SW480 (cell line): ENCODE measurements around the gene CATSPERB.
"Not testable (repeated sequence)": the region's sequence is repeated elsewhere in the genome, so short reads cannot be mapped to it uniquely, and the experiment has no call there.

Source experiments
- DNase-seq: peaks from one replicate; pipeline ENCODE4 v3.0.0-alpha.2; 2016; ENCODE audit warnings: low spot score

The CATSPERB gene, protein sequence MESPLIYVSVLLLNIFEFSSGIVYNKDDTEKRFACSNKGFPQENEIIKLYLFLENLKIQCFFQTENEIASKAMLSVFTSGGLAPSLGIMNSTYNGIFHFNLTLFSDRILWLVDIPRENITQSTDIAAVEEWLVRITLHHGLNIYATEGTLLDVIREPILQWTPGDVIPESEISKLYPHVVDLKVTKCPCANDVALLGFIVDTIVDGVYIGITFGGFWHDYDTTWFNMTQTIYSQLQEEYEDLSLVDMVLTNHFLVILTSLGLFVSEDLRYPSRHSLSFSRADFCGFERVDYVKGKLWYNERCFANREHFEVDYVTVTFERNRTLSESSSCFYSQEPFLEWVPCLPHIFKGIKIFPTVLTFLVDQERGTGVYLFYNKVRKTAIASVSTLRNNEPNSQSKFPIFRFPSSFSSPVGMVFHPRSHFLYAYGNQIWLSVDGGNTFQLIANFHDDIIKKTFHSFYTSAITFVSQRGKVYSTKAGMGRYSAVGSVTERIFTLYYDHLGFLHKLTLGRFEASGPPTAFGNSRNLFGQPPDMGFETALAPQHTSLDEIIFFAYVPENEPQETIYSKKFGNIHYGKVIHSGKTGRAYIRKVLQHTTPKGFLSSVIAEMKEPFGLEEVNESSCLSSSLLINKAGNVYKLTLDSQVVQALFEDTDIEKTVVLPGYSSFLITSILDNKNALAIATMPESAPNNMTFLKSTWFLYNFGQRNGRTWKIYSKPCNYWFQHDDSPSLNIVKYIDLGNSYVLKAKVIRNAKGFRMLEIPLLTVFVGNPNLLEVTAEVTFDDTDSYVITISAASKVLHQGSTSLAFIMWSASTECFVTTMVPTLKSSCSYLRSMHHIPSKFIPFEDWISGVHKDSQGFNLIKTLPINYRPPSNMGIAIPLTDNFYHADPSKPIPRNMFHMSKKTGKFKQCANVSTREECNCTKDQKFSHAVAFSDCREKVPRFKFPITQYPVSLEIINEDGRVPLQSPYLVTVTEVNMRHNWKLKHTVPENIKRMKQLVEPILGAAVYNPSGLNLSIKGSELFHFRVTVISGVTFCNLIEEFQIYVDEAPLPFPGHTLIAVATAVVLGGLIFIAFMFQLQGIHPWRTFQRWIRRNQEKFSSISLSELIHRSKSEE

DNA sequence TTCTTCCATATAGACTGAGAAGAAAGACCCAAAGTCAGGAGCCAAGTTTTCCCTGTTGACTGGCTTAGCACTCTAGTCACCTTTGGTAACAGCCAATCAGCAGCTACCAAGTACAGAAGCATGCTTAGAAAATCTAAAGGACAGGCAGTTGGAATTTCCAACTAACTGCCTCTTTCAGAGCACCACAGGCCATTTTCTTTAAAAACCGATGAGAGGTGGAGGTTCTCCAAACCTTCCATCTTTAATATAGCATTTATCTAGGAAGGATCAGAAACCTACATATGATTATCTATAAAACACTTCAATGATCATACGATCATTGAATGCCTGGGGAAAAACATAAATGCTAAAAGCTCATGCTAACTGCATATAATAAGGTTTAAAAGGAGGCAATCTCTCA is at the start of gene CATSPERB:
TSS of gene CATSPERB (minus strand) at position 101 of the 400 bp plus-strand sequence. CDS start 2,607 bp downstream, outside the sequence.
- DNase-seq: no peak

DNA sequence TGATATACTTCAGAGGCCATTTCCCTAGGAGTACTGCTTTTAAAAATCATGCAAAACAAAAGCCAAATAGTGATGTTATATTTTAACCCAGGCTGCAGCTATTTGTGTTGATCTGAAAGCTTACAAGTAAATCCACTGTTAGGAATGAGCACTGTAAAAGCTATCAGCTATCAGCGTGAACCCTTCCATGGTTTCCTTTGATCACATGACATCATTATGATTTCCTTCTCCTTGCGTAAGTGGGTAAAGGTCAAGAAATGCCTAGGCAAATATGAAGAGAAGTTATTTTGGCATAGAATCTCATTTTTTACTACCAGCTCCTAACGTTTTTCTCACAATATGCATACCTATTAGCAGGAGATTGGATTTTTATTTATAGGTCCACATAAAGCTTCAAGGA is 48.6 kb upstream of the CATSPERB start:
- DNase-seq: no peak

DNA sequence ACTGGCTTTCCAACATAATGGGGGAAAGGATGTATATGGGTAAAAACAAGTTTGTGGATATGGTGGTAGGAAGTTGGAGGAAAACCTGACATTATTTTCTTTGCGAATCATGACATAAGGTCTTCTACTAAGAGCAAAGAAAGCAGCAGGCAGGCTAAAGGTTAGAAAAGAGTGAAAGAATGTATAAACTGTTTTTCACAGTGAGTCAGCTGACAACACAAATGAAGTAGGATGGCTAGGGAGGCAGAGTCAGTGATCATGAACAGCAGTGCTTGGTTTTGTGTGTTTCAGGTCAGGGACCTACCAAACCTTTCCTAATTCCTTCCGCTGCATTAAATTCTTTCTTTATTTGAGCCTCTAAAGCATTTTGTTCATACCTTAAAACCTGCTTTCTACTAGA is 46.3 kb upstream of the CATSPERB start:
- no peak for DNase-seq

DNA sequence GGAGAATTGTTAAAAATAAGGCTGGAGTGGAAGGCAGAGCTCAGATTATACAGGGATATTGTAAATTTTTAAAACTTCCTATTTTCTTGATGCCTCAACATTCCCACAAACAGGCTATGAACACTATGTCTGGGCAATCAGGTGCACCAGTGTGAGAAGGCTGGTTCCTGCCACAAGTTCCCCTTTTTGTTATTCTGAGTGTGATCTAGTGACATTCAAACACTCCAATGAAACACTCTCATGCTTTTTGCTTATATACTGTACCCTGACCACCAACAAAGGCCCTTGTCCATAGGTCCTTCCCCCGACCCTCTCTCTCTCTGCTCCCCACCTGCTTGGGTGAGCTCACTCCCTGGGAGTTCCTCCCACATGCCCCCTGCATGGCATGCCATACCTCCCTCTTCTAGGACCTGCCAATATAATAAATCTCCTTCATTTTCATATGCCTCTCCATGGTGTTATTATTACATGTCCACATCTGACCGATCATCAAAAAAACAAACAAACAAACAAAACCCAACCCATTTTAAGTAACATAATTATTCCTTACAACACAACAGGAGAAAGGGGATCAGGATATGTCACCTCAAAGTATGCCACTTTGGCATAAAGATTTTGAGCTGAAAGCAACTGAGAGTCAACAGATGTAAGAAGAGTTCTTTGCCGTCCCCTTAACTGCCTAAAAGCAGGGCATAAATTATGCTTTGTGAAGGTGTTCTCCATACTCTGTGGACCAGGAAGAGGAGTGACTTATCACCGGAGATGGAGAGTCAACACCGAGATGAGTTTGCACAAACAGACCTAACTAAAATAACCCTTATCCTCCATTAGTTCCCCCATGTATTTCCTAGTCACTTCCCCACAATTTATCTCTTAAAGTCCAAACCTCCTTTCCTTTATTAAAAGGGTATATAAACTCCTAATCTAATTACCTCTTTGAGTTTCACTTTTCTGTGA is 42.5 kb upstream of the CATSPERB start:
- DNase-seq: no peak

DNA sequence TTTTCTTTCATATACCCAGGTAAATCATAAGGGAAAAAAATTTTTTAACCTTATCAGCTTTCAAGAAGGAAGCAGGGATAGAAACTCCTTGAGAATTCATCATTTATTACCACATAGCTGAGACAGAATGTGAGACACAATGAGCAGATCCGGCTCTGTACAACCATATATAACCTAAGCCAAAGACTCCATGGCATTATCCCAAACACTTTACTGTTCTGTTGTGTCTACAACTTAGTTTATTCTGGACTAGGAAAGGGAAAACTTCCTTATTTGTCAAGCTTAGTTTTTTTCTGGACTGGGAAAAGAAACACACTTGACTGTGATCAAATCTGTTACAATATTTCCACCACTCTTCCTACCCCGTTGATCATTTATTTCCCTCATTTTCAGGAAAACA is 38.3 kb upstream of the CATSPERB start:
- DNase-seq: no peak

DNA sequence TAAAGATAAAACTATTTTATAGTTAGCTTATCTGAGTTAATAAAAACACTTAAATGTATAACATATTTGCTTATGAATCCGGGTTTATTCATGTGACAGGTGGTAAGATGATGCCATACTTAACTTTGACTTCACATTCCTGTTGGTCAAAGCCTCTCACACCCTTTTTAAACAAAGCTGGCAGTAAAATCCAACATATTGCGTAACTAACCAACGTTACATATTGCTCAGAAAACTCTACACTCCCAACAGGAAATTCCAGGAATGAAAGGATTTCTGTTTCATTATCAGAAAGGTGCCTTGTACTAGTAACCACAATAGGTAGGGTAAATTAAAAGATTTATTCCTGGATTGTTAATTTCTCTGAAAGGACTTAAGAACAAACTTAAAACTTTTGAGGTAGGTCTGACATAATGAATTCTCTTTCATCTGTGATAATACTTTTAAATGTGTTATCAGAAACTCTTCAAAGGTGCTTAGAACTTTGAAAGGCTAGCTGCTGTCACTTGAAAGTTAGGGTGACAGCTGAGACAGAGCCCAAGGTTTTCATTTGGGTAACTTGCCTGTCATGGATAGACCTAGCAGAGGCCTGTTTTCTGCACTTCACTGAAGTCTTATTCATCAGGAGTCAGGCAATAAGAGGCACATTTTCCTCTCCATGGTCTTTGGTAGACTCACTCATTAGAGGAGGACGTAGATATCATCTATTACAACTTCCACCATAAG is 23.8 kb upstream of the CATSPERB start:
- peak; percentile 92 for DNase-seq

DNA sequence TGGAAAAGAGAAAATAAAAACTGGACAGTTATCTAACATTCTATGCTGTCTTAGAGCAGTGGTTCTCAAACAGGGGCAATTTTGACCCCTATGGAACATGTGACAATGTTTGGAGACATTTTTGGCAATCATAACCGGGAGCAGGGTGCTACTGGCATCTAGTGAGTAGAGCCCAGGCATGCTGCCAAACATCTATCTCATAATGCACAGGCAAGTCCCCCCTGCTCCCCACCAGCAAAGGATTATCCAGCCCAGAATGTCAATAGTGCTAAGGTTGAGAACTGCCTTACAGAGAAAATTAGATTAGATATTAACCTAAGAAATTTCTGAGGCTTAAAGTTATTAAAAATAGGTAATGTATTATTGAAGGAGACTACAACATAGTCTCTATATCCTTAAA is 22.9 kb upstream of the CATSPERB start:
- DNase-seq: no peak

DNA sequence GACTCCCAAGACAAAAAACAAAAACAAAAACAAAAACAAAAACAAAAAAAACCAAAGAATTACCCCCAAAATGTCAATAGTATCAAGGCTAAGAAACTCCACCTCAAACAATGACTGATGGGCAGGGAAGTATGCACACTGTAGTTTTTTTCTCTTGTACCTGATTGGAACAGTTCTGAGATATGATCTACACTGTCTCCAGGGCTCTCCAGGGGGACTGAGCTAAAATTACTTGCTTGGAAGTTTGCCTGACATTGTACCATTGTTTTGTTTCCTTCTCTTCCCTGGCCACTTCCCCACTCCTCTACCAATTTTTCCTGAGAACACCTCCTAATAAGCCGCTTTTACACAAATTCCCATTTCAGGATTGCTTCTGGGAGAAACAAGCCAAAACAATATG is 22.3 kb upstream of the CATSPERB start:
- DNase-seq: no peak

DNA sequence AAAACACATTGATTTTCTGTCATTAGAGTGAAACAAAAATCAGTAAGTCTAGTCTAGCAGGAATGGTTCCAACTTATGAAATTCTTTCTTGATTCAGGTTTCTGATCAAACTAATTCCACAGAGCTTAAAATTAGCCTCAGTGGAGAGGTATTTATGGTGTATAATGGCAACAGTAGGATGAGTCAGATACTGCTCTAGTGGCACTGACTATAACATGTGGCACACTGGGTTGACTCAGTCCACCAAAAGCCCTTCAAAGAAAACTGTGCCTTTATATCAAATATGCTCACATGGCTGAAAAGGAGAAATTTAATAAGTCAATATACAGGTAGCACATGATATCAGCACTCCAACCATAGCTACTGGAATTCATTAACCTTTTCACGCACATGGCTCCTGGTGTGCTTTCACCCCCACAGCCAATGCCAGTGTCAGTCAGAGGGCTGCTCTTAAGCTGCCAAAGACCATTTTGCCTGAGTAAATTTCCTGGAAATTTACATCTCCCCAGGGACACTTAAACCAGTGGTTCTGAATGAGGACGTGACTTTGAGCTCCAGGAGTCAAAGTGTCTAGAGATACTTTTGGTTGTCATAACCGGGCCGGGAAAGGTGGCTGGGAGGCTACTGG is 21.7 kb upstream of the CATSPERB start:
- DNase-seq: peak; percentile 69

DNA sequence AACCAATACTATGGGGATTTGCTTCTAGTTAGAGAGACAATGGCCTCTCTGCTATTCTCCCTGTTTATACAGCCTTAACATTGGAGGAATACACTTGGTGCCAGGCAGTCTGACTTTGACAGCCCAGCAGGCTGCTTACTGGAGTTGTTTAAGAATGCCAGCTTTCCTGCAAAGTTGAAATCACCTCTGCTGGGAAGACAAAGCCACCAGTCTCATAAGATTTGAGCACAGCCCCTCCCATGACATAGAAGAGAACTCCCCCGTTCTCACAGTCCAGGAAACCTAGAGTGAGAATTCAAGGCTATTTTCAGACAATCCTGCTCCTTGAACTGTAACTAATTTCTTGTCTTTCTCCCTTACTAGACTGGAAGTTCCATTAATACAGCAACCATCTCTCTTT is 21.1 kb upstream of the CATSPERB start:
- DNase-seq: no peak

DNA sequence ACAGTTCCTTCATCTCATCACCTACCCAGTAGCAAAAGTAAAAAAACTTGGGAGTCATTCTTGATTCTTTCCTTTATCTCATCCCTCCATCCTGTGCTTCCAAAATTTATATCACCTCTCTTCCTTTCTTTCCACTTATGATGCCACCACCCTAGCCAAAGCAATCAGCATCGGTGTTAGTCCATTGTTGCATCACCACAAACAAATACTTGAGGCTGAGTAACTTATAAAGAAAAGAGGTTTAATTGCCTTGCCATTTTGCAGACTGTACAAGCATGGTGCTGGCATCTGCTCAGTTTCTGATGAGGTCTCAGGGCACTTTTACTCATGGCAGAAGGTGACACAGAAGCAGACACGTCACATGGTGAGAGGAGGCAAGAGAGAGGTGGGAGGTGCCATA is 19.8 kb upstream of the CATSPERB start:
- DNase-seq: no peak

DNA sequence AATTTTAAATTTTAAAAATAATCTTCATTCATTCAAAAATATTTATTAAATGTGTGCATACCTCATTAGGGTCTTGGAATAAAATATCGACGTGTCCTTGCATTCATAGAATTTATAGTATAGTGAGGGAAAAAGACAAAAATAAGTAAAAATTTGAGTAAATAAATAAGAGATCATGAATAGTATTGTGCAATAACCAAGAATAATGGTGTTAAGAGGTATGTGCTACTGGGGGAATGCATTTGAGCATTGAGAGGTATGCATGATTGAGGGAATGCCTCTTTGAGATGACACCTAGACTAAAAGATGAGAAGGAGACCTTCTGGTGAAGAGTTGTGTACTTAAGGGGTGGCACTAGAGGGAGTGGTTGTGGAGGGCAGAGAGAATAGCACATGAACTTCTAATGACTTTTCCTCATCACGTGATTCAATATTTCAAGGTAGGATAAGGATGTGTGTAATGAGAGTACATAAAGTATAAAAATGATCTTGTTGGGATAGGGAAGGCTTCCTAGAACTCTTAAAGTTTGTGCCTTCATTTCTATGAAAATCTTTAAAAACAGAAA is 18.8 kb upstream of the CATSPERB start:
- DNase-seq: no peak

DNA sequence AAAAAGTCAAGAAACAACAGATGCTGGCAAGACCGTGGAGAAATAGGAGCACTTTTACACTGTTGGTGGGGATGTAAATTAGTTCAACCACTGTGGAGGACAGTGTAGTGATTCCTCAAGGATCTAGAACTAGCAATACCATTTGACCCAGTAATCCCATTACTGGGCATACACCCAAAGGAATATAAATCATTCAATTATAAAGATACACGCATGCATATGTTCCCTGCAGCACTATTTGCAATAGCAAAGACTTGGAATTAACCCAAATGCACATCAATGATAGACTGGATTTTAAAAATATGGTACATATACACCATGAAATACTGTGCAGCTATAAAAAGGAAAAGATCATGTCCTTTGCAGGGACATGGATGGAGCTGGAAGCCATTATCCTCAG is 18.0 kb upstream of the CATSPERB start:
- DNase-seq: no peak

DNA sequence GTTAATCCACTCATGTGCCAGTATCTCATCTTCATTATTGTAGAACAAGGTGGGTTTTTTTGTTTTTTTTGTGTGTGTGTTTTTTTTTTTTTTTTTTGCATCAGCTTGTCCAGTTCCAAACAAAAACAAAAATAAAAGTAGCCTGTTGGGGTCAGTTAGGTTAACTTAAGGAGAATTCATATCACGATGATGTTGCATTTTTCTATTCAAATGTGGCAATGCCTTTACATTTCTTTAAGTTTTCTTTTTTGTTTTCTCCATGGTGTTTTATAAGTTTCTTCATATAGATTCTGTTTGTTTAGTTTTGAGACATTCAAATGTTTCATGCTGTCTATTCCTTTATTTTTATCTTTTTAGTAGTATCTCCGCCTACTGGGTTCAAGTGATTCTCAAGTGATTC is 16.2 kb upstream of the CATSPERB start:
- DNase-seq: no peak

DNA sequence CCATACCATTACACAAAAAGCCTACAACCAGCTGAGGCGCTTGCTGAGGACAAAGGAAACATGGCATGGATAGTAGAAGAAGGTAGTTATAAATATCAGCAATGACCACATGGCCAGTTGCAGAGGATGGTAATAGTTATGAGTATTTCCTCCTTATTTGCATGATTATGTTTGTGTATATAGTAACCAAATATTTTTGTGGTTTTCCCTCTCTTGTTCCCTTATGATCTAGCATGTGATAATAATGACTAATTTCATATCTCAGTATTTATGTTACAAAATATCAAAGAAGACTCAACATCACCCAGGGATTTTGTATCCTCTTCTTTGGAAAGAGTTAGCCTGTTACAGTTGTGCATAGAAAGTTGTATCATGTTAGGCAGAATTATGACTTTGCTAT is 13.5 kb upstream of the CATSPERB start:
- no peak for DNase-seq

DNA sequence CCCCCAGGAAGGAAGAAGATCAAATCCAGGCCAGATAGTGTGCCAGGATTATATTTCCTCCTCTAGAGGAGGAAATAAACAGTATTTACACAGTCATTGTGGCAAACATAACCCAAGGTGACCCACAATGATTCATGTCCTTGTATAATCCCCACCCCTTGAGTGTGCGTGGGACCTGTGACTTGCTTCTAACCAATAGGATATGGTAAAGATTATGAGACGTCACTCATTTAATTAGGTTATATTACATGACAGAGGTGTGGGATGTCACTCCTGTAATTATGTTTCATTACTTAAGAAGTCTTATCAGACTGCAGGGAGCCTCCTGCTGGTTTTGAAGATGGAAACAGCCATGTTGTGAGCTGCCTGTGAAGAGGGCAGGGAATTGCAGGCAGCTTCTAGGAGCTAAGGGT is 12.2 kb upstream of the CATSPERB start:
- DNase-seq: peak; percentile 17

DNA sequence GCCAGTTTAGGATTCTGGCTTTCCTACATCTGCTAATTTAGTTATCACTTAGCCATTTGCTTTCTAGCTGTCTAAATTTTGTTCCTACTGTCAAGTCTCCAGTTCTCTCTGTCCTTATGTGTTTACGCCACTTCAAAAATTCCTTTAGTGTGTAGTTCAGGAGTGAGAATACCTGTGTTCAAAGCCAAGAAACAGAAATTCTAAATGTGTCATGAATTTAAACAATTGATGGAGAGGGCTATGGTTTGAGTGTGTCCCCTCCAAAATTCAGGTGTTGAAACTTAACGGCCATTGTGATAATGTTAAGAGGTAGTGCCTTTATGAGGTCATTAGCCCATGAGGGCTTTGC is 11.4 kb upstream of the CATSPERB start:
- DNase-seq: no peak

DNA sequence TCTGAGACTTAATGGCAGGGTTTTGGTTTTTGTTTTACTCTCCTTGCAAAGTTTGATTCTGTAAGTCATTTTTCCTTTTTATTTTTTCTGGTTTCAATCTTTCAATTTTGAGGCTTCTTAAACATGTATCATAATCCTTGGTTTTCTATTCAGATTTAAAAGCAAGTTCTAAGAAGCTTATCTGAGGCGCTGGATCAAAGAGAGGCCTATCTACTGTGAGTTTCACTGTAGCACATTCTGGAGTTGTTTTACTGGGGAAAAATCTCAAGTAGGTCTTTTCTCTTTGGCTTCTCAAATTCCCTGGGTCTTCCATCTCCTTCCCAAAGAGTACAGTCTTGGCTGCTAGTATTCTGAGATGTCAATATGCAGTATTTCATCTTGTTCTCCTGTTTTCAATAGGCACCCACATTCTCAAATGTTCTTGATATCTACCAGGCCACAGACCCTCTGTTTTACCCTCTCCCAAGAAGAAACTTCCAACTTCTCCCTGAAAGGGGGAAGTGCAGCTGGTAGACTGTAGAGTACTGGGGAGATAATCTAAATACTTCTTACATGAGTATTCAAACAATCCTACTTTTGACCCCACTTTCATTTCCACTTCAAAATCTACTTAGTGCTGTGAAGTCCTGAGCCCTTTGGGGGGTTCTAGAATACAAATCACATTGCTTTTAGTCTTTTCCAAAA is 10.9 kb upstream of the CATSPERB start:
- no peak for DNase-seq

DNA sequence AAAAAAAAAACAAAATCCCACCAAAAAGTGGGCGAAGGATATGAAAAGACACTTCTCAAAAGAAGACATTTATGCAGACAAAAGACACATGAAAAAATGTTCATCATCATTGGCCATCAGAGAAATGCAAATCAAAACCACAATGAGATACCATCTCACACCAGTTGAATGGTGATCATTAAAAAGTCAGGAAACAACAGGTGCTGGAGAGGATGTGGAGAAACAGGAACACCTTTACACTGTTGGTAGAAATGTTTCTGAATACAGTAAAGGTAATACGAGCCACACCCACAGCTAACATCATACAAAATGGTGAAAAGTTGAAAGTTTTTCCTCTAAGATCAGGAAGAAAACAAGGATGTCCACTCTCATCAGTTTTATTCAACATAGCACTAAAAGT is 8.0 kb upstream of the CATSPERB start:
- not testable (repeated sequence) for DNase-seq

DNA sequence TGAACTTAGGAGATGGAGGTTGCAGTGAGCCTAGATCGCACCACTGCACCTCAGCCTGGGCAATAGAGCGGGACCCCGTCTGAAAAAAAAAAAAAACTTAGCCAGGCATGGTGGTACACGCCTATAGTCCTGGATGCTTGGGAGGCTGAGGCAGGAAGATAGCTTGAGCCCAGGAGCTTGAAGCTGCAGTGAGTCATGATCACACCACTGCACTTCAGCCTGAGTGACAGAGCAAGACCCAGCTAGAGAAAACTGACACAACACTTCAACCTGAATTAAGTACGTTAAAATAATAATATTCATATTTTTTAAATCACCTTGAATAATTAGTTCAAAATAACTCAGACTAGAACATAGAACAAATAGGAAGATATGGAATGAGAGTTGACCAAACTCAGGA is 5.7 kb upstream of the CATSPERB start:
- no peak for DNase-seq
